ENCODE results near the gene FAM78B.

Gene FAM78B

DNA sequence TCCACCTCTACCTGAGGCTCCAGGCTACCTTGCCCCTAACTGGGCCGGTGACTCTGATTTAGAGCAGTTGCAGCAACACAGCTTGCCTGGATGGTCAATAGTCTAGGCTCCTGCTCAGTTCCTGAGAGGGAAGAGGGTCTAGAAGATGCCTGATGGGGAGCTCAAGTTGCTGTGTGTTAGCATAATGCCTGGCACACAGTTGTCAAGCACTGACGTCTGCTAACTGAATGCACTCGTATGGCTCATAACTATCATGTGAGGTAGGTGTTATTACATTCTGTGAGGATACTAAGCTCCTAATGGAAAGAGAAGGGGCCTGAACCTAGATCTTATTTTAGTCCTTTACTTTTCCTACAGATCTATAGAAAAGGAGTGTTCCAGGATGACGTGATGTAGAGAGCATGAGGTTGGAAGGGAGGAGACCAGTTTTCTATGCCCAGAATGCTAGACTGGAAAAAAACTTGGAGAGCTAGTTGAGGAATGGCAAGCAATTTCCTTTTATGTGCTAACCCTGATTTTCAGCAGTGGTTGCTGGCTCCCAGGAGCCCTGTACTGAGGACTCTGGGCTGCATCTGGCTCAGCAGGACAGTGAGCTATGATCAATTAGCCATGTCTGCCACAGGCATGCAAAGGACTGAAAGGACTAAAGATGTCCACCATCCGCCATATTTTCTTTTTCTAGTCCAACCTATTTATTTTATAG, 30.0 kb downstream of the FAM78B start:
- no peak for TF ChIP-seq FOXP2 (optimal IDR thresholded peaks at IDR 0.05; ENCODE audit: control extremely low read depth, extremely low read length, insufficient read depth)
- TF ChIP-seq POLR2AphosphoS5 (IDR thresholded peaks at IDR 0.05; ENCODE audit: borderline replicate concordance, low read depth, low read length) = no peak
- no peak for TF ChIP-seq EZH2 (IDR thresholded peaks at IDR 0.05)
- no peaks in the 10 kb centered on the region for H3K36me3 ChIP-seq (ENCODE audit: insufficient read depth, low read length)

DNA sequence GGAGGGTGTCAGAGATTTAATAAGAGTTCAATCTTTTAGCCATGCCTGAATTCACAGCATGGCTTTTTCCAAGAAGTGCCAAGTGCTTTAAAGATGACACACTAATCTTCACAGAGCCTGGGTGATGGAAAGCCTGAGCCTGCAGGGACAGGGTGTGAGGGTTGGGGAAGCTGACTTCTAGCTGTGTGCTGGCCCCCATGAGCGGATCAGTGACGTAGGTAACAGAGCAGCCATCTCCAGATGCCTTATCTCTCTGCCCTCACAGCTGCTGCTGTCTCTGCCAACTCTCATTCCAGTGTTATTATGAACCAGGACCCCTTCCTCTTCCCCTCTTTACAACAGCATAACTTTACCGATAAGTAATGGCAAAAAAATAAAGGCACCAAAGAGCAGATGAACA, 30.6 kb downstream of the FAM78B start:
- Histone ChIP-seq H3K9me3 (ENCODE audit: low read depth, low read length) (no peaks in the 10 kb centered on the region), H3K36me3 (ENCODE audit: insufficient read depth, low read length) (no peaks in the 10 kb centered on the region), H3K27ac (no peak overlapping the region), H3K4me3 (no peak overlapping the region), H3K9ac (ENCODE audit: insufficient read length) (no peak overlapping the region)
- TF ChIP-seq POLR2AphosphoS5 (IDR thresholded peaks at IDR 0.05; ENCODE audit: borderline replicate concordance, low read depth, low read length) = no peak
- TF ChIP-seq FOXP2 (optimal IDR thresholded peaks at IDR 0.05; ENCODE audit: control extremely low read depth, extremely low read length, insufficient read depth) = no peak
- no peak for TF ChIP-seq EZH2 (IDR thresholded peaks at IDR 0.05)
- no peak for DNase-seq (ENCODE audit: low read depth, low spot score)

More for the DNA sequence above, 30.0 kb downstream of the FAM78B start:
- Histone ChIP-seq H3K4me3 (no peak overlapping the region), H3K9me3 (ENCODE audit: low read depth, low read length) (no peaks in the 10 kb centered on the region), H3K27ac (no peak overlapping the region), H3K9ac (ENCODE audit: insufficient read length) (no peak overlapping the region)
- DNase-seq (ENCODE audit: low read depth, low spot score) = no peak

DNA sequence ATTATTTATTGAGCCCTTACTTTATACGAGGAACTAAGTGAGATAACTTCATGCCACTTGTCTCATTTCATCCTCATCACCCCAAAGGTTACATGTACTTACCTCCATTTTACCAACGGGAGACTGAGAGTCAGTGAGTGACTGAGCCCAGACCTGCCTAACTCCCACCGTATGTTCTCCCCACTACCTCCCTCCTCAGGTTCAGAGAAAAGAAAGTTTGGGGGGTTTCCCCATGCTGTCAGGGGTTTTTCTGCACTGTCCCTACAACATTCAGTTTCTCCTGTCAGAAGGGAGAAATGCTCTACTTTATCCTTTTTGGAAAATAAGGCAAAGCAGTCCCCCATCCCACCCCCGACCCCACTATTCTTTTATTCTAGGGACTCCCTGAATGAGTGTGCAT, 32.9 kb downstream of the FAM78B start:
- TF ChIP-seq EZH2 (IDR thresholded peaks at IDR 0.05) = no peak
- no peak for TF ChIP-seq POLR2AphosphoS5 (IDR thresholded peaks at IDR 0.05; ENCODE audit: borderline replicate concordance, low read depth, low read length)
- no peak for TF ChIP-seq FOXP2 (optimal IDR thresholded peaks at IDR 0.05; ENCODE audit: control extremely low read depth, extremely low read length, insufficient read depth)
- no peak overlapping the region for H3K4me3 ChIP-seq
- no peak for DNase-seq (ENCODE audit: low read depth, low spot score)
- H3K27ac ChIP-seq = no peak overlapping the region
- no peaks in the 10 kb centered on the region for H3K9me3 ChIP-seq (ENCODE audit: low read depth, low read length)
- H3K36me3 ChIP-seq (ENCODE audit: insufficient read depth, low read length) = no peaks in the 10 kb centered on the region
- H3K9ac ChIP-seq (ENCODE audit: insufficient read length) = no peak overlapping the region

DNA sequence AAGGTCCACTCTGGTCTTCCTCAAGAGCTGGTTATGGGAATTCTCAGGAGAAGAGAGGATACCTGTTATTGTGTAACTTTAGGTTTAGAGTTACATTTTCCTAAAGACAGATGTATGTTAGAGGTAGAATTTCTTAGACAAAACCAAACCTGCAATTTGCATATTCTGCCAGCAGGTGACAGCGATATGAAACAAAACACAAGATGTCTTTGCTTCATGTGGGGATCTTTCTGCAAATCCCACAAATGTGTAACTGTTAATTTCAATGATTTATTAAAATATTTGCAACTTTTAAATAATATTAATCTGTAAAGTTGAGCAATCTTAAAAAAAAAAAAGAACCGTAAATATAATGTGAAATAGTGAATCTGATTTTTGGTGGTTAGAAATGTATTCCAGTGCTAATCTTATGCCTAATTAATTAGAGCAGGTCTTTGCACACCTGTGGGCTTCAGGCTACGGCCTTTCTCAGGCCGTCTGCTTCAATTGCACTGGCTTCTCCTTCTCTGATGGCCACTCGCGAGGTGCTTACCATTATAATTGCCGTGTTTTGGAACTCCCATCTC, 33.4 kb downstream of the FAM78B start:
- Histone ChIP-seq H3K36me3 (ENCODE audit: insufficient read depth, low read length) (no peaks in the 10 kb centered on the region), H3K9ac (ENCODE audit: insufficient read length) (no peak overlapping the region), H3K27ac (no peak overlapping the region), H3K4me3 (no peak overlapping the region), H3K9me3 (ENCODE audit: low read depth, low read length) (no peaks in the 10 kb centered on the region)
- DNase-seq (ENCODE audit: low read depth, low spot score) = peak; percentile 1
- TF ChIP-seq EZH2 (IDR thresholded peaks at IDR 0.05) (no peak), FOXP2 (optimal IDR thresholded peaks at IDR 0.05; ENCODE audit: control extremely low read depth, extremely low read length, insufficient read depth) (no peak), POLR2AphosphoS5 (IDR thresholded peaks at IDR 0.05; ENCODE audit: borderline replicate concordance, low read depth, low read length) (no peak)

DNA sequence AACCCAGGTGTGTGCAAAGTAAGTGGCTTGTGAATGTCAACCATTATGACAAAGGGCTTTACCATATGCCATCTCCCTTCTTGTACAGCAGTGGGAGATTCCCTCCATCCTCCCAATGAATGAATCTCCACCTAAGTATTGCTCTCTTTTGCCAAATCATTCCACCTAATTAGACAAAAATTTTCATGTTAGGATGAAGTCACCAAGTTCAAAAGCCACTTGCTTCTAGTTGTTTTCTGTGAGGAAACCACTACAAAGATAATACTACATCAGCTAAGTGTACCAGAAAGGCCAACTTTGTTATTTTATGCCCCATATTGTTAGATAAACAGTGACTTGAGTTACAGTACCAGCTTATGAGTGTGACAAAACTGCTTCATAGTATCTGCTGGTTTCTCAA, 34.3 kb downstream of the FAM78B start:
- H3K9me3 ChIP-seq (ENCODE audit: low read depth, low read length) = no peaks in the 10 kb centered on the region
- H3K4me3 ChIP-seq = no peak overlapping the region
- H3K36me3 ChIP-seq (ENCODE audit: insufficient read depth, low read length) = no peaks in the 10 kb centered on the region
- no peak for DNase-seq (ENCODE audit: low read depth, low spot score)
- H3K27ac ChIP-seq = no peak overlapping the region
- no peak overlapping the region for H3K9ac ChIP-seq (ENCODE audit: insufficient read length)
- TF ChIP-seq POLR2AphosphoS5 (IDR thresholded peaks at IDR 0.05; ENCODE audit: borderline replicate concordance, low read depth, low read length) (no peak), EZH2 (IDR thresholded peaks at IDR 0.05) (no peak), FOXP2 (optimal IDR thresholded peaks at IDR 0.05; ENCODE audit: control extremely low read depth, extremely low read length, insufficient read depth) (no peak)

DNA sequence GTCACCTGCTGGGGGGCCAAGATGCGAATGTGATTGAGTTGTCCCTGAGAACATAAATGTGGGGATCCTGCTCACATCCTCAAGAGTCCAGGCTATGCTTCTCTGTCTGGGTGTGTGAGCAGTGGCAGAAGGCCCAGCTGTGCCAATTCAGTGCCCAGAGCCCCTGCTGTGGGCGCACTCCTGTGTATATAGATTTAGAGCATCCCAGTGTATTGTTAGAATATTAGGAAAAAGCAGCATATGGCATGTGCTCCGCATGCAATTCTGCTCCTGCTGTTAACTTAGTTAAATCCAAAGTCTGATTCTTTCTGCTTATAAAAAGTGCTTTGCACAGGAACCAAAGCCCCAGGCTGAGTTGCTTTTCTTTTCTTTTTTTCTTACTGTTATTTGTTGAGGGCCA, 37.8 kb downstream of the FAM78B start:
- no peak overlapping the region for H3K4me3 ChIP-seq
- no peaks in the 10 kb centered on the region for H3K36me3 ChIP-seq (ENCODE audit: insufficient read depth, low read length)
- no peak overlapping the region for H3K9ac ChIP-seq (ENCODE audit: insufficient read length)
- H3K27ac ChIP-seq = no peak overlapping the region
- TF ChIP-seq EZH2 (IDR thresholded peaks at IDR 0.05) (no peak), POLR2AphosphoS5 (IDR thresholded peaks at IDR 0.05; ENCODE audit: borderline replicate concordance, low read depth, low read length) (no peak), FOXP2 (optimal IDR thresholded peaks at IDR 0.05; ENCODE audit: control extremely low read depth, extremely low read length, insufficient read depth) (no peak)
- no peaks in the 10 kb centered on the region for H3K9me3 ChIP-seq (ENCODE audit: low read depth, low read length)
- DNase-seq (ENCODE audit: low read depth, low spot score) = no peak

DNA sequence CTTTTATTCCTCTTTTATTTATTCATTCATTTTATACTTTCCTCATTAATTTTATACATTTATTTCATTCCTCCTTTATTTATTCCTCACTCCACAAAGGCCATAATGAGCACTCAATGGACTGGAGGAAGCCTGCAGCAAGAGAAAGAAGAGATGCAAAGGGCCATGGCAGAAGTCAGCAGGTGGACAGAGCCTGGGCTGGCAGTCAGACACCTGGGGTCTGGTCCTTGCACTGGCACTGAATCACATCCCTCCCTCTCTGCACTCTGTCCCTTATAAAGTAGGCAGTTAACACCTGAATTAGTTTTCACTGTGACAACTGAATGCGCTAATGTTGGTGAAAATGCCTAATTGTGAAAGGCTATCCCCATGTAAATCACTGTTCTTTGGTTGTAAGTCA, 38.6 kb downstream of the FAM78B start:
- H3K9ac ChIP-seq (ENCODE audit: insufficient read length) = no peak overlapping the region
- no peak overlapping the region for H3K27ac ChIP-seq
- no peaks in the 10 kb centered on the region for H3K9me3 ChIP-seq (ENCODE audit: low read depth, low read length)
- DNase-seq (ENCODE audit: low read depth, low spot score) = no peak
- no peak overlapping the region for H3K4me3 ChIP-seq
- TF ChIP-seq EZH2 (IDR thresholded peaks at IDR 0.05) = no peak
- no peak for TF ChIP-seq FOXP2 (optimal IDR thresholded peaks at IDR 0.05; ENCODE audit: control extremely low read depth, extremely low read length, insufficient read depth)
- no peak for TF ChIP-seq POLR2AphosphoS5 (IDR thresholded peaks at IDR 0.05; ENCODE audit: borderline replicate concordance, low read depth, low read length)
- H3K36me3 ChIP-seq (ENCODE audit: insufficient read depth, low read length) = no peaks in the 10 kb centered on the region

DNA sequence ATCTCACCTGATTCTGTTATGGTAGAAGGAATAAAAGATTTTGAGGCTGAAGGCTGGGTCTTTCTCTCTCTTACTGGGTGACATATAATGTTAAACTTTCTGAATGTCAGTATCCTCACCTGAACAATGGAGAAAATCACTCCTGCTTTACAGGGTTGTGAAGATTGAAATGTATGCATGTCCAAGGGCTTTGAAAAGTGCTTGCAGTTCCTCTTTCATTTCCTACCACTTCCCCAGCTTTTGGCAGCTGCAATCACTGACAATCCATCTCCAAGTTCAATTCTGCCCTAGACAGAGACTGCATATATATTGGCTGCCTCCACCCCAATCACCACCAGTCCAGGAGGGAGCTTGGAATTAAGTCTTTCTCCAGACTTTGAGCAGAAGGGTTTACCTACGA, 39.8 kb downstream of the FAM78B start:
- Histone ChIP-seq H3K36me3 (ENCODE audit: insufficient read depth, low read length) (no peaks in the 10 kb centered on the region), H3K9ac (ENCODE audit: insufficient read length) (no peak overlapping the region), H3K9me3 (ENCODE audit: low read depth, low read length) (no peaks in the 10 kb centered on the region), H3K4me3 (no peak overlapping the region), H3K27ac (no peak overlapping the region)
- no peak for TF ChIP-seq FOXP2 (optimal IDR thresholded peaks at IDR 0.05; ENCODE audit: control extremely low read depth, extremely low read length, insufficient read depth)
- no peak for TF ChIP-seq EZH2 (IDR thresholded peaks at IDR 0.05)
- TF ChIP-seq POLR2AphosphoS5 (IDR thresholded peaks at IDR 0.05; ENCODE audit: borderline replicate concordance, low read depth, low read length) = no peak
- DNase-seq (ENCODE audit: low read depth, low spot score) = no peak
